ENCODE measurements around the gene EML6. TPM values are rescaled to one million over a fixed set of nuclear protein-coding genes. Genes with fewer than 3 reads are reported as not detected.

Gene EML6
- total RNA-seq, 1 experiment from 2014 or later = 1.5 TPM

- no peak overlapping the region for H3K4me3 Mint-ChIP-seq
- no peak overlapping the region for H4K8ac ChIP-seq (replicated peaks; ENCODE audit: insufficient read length, low read depth, low read length)
- no peak overlapping the region for H4K5ac ChIP-seq (ENCODE audit: insufficient read length, low read depth, low read length)
- no peaks in the 10 kb centered on the region for H3K9me3 Mint-ChIP-seq
- H3K36me3 Mint-ChIP-seq (ENCODE audit: insufficient read depth in 1 of 3, low read depth in 3 of 3) = no peaks in the 10 kb centered on the region
- H2BK20ac ChIP-seq (ENCODE audit: low read depth, low read length, poor library complexity, severe bottlenecking) = no peak overlapping the region
- H3K4me1 ChIP-seq (ENCODE audit: insufficient read depth, low read length) = no peaks in the 10 kb centered on the region
- no peaks in the 10 kb centered on the region for H4K20me1 ChIP-seq (ENCODE audit: control insufficient read depth, insufficient read depth, insufficient read length)
- no peaks in the 10 kb centered on the region for H3K9me3 ChIP-seq (ENCODE audit: control insufficient read depth, low read depth, low read length)
- no peak overlapping the region for H3K27ac Mint-ChIP-seq
- H3K23me2 ChIP-seq (ENCODE audit: insufficient read length, low read depth, low read length, poor library complexity, severe bottlenecking) = no peaks in the 10 kb centered on the region
- H2BK12ac ChIP-seq (ENCODE audit: insufficient read length, low read depth, low read length) = no peak overlapping the region
- no peak overlapping the region for H3K18ac ChIP-seq (ENCODE audit: insufficient read length, low read depth, low read length)
- H3K4me2 ChIP-seq (ENCODE audit: insufficient read depth, insufficient read length, low read length) = no peak overlapping the region
- H3K23ac ChIP-seq (ENCODE audit: insufficient read length, low read depth, low read length) = no peak overlapping the region
- no peak overlapping the region for H3K56ac ChIP-seq (ENCODE audit: insufficient read length, low read depth, low read length)
- peaks cover 6 to 8% of the 10 kb centered on the region in 2 experiments for H3K4me1 Mint-ChIP-seq
- H3K14ac ChIP-seq (ENCODE audit: insufficient read depth, low read length) = no peak overlapping the region
- no peak overlapping the region for H4K91ac ChIP-seq (ENCODE audit: insufficient read length, low read depth, low read length)
- no peaks in the 10 kb centered on the region for H3K27me3 ChIP-seq (ENCODE audit: insufficient read depth, low read length)
- no peak overlapping the region for H3K4ac ChIP-seq (ENCODE audit: low read depth, low read length)
- H3K27me3 Mint-ChIP-seq (ENCODE audit: low read depth) = no peaks in the 10 kb centered on the region
- no peaks in the 10 kb centered on the region for H3K79me2 ChIP-seq (ENCODE audit: insufficient read depth, low read length)
- no peak overlapping the region for H2BK5ac ChIP-seq (ENCODE audit: insufficient read length, low read length)
- TF ChIP-seq, protein P1, sequence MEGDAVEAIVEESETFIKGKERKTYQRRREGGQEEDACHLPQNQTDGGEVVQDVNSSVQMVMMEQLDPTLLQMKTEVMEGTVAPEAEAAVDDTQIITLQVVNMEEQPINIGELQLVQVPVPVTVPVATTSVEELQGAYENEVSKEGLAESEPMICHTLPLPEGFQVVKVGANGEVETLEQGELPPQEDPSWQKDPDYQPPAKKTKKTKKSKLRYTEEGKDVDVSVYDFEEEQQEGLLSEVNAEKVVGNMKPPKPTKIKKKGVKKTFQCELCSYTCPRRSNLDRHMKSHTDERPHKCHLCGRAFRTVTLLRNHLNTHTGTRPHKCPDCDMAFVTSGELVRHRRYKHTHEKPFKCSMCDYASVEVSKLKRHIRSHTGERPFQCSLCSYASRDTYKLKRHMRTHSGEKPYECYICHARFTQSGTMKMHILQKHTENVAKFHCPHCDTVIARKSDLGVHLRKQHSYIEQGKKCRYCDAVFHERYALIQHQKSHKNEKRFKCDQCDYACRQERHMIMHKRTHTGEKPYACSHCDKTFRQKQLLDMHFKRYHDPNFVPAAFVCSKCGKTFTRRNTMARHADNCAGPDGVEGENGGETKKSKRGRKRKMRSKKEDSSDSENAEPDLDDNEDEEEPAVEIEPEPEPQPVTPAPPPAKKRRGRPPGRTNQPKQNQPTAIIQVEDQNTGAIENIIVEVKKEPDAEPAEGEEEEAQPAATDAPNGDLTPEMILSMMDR (conservative IDR thresholded peaks at IDR 0.05) = no peak
- WGBS (ENCODE audit: extremely low coverage, insufficient read length, low lambda C conversion rate) = no CpG with 5 or more reads among the region's 1 CpG
- H3K79me1 ChIP-seq (ENCODE audit: insufficient read depth, low read depth, low read length, poor library complexity, severe bottlenecking) = no peaks in the 10 kb centered on the region
- DNase-seq = no peak
- H2BK120ac ChIP-seq (ENCODE audit: low read depth, low read length, poor library complexity, severe bottlenecking) = no peak overlapping the region
- H3K9ac ChIP-seq (ENCODE audit: extremely low read depth, insufficient read length, low read length) = no peak overlapping the region
- no peak overlapping the region for H2BK15ac ChIP-seq (ENCODE audit: low read depth, low read length)
- H3T11ph ChIP-seq (ENCODE audit: low read length) = no peak overlapping the region
- no peak overlapping the region for H2AK5ac ChIP-seq (ENCODE audit: insufficient read length, low read length)
- no peak overlapping the region for H2AFZ ChIP-seq (ENCODE audit: low read length)
- no peak overlapping the region for H3K27ac ChIP-seq (ENCODE audit: insufficient read length, low read depth, low read length)
Measured at GRCh38 chr2:54815148-54815539, 91.7 kb downstream of the EML6 start.
